AG04449 (cell line): ENCODE data around the gene MYLK3.

Experiments
- CTCF ChIA-PET: fragments of 350-600 bp; formaldehyde crosslinking; extraction: SDS; loops from one replicate; lab custom pipeline; 2021; ENCODE audit warnings: antibody characterized with exemption; lab: Yijun Ruan, JAX
- POLR2A ChIA-PET: fragments of 400-600, 350-600 bp; formaldehyde crosslinking; extraction: SDS; loops from one replicate; lab custom pipeline; 2020; ENCODE audit warnings: antibody characterized with exemption, inconsistent platforms; lab: Yijun Ruan, JAX
- DNase-seq: peaks from one replicate; pipeline ENCODE4 v3.0.0-alpha.2; 2010; ENCODE audit warnings: low read depth, low spot score
- H3K4me3 ChIP-seq: 2 replicates; pipeline ENCODE4 v1.5.1; 2011; ENCODE audit warnings: low read depth, mild to moderate bottlenecking, control low read depth, low read length
- CTCF ChIP-seq: IDR thresholded peaks from one replicate; pipeline ENCODE4 v1.5.1; 2011; ENCODE audit warnings: mild to moderate bottlenecking, moderate library complexity, low read length, control low read depth, inconsistent platforms; ENCODE audit not compliant: insufficient read depth; ENCODE audit errors: missing control alignments

Gene MYLK3

GRCh38 chr16:46731691-46732555 lies 16.2 kb downstream of the MYLK3 start:
- TF ChIP-seq CTCF = no peak
- no peak for DNase-seq
- no peak overlapping the region for H3K4me3 ChIP-seq
- CTCF ChIA-PET = no interaction called here
- POLR2A ChIA-PET = no interaction called here

DNA sequence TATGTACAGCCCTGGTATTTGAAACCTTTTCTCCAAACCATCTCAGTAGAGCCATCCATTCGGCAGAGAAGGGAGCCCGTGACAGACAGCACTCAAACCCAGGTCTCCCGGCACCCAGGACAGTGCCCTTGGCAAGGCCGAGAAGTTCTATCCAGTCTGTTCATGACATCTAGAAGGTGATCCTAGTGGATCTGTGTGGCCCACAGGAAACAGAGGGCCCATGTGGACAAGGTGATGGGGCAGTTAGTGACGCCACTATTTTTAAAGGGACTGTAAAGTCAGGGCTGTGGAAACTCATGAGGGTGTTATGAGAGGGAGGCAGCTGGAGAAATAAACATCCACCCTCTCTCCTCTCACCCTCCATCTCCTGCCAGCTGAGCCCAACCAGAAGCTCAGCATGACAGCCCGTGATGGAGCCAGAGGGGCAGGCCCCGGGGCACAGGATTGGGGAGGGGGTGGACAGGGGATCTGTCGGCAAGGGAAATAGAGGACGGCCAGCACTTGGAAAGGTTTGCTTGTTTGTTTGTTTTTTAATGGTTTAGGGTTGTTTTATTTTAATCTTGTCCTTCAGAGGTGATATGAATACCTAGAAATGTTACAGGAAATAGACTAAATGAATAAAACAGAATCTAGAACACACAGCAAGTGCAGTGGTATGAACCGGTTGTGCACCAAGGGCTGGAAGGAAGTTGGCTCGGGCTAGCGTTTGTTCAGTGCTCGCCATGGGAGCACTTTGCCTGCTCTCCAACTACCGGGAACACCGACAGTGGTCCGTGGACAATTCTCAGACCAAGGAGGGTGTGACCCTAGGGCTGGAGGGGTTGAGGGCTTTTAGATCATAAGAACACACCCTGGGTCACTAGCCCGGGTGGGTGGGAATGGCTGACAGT lies 17.1 kb downstream of the MYLK3 start:
- ChIA-PET CTCF (no interaction called here), POLR2A (no interaction called here)
- H3K4me3 ChIP-seq = no peak overlapping the region

GRCh38 chr16:46730126-46730525 lies 18.0 kb downstream of the MYLK3 start:
- TF ChIP-seq CTCF = no peak
- POLR2A ChIA-PET = no interaction called here
- CTCF ChIA-PET = no interaction called here
- no peak for DNase-seq
- no peak overlapping the region for H3K4me3 ChIP-seq

More for the DNA sequence above, 17.1 kb downstream of the MYLK3 start:
- no peak for DNase-seq
- no peak for TF ChIP-seq CTCF

DNA sequence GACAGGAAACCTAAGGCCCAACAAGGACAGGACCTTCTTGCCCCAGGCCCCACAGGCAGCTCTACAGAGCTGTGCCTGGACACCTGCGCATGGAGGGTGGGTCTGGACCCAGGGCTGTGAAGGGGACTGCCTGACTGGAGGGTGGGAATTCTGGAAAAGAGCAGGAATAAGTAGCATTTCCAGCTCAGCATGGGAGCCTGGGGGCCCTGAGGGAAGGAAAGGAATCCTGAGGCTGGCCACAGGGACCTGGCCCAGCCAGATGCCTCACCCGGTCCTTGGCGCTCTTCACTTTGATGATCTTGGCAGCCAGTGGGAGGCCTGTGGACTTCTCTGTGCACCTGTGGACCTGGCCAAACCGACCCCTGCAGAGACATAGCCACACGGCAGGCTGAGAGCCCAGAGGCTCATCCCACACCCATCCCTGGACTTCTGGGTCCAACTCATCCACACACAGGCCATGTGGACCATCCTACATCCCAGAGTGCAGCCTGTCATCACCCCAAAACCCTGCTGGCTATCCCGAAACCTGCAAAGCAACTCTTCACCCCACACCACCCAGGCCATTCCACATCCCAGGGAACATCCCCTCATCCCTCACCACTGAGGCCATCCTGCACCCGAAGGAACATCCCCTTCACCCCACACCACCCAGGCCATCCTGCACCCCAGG lies 18.7 kb downstream of the MYLK3 start:
- no peak for DNase-seq
- POLR2A ChIA-PET = no interaction called here
- CTCF ChIA-PET = no interaction called here
- no peak for TF ChIP-seq CTCF
- no peak overlapping the region for H3K4me3 ChIP-seq

GRCh38 chr16:46728806-46729205 lies 19.3 kb downstream of the MYLK3 start:
- CTCF ChIA-PET = no interaction called here
- no peak overlapping the region for H3K4me3 ChIP-seq
- POLR2A ChIA-PET = no interaction called here
- no peak for TF ChIP-seq CTCF
- no peak for DNase-seq

DNA sequence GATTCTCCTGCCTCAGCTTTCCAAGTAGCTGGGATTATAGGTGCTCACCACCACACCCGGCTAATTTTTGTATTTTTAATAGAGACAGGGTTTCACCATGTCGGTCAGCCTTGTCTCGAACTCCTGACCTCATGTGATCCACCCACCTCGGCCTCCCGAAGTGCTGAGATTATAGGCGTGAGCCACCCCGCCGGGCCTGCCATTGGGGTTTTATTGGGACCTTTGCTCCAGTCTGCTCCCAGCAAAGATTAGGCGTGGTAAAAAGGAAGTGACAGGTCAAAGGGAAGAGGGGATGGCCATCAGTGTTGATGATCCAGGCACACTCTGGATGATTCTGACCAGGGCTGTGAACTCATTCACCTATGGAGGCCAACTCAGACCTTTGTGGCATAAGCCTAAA lies 20.5 kb downstream of the MYLK3 start:
- ChIA-PET CTCF (no interaction called here), POLR2A (no interaction called here)
- no peak for TF ChIP-seq CTCF
- DNase-seq = no peak
- no peak overlapping the region for H3K4me3 ChIP-seq
